ENCODE data around the gene TMEM51. TPM values are rescaled to one million over a fixed set of nuclear protein-coding genes. Genes with fewer than 3 reads are reported as not detected.
"Not testable (repeated sequence)": the region's sequence is repeated elsewhere in the genome, so short reads cannot be mapped to it uniquely, and the experiment has no call there.

TMEM51 gene
- total RNA-seq, 1 donor from 2014 or later = 37.4 TPM

- no peak for DNase-seq (ENCODE audit: low read depth)
Measured at GRCh38 chr1:15128077-15128476, 25.5 kb upstream of the TMEM51 start.

- DNase-seq (ENCODE audit: low read depth) = peak; percentile 29
Measured at GRCh38 chr1:15128520-15129313, 24.8 kb upstream of the TMEM51 start.

- DNase-seq (ENCODE audit: low read depth) = no peak
Measured at GRCh38 chr1:15129944-15130343, 23.6 kb upstream of the TMEM51 start.

GRCh38 chr1:15130607-15131006 lies 22.9 kb upstream of the TMEM51 start:
- DNase-seq (ENCODE audit: low read depth) = no peak

GRCh38 chr1:15132965-15133364 lies 20.6 kb upstream of the TMEM51 start:
- no peak for DNase-seq (ENCODE audit: low read depth)

- DNase-seq (ENCODE audit: low read depth) = no peak
Measured at GRCh38 chr1:15134285-15134684, 19.3 kb upstream of the TMEM51 start.

- not testable (repeated sequence) for DNase-seq (ENCODE audit: low read depth)
Measured at GRCh38 chr1:15135604-15136003, 17.9 kb upstream of the TMEM51 start.

- DNase-seq (ENCODE audit: low read depth) = no peak
Measured at GRCh38 chr1:15137809-15138208, 15.7 kb upstream of the TMEM51 start.

- DNase-seq (ENCODE audit: low read depth) = no peak
Measured at GRCh38 chr1:15139654-15140350, 13.7 kb upstream of the TMEM51 start.

- DNase-seq (ENCODE audit: low read depth) = no peak
Measured at GRCh38 chr1:15141935-15142539, 11.5 kb upstream of the TMEM51 start.

GRCh38 chr1:15145327-15145726 lies 8.2 kb upstream of the TMEM51 start:
- no peak for DNase-seq (ENCODE audit: low read depth)

- no peak for DNase-seq (ENCODE audit: low read depth)
Measured at GRCh38 chr1:15146142-15146680, 7.3 kb upstream of the TMEM51 start.

- no peak for DNase-seq (ENCODE audit: low read depth)
Measured at GRCh38 chr1:15146971-15147376, 6.6 kb upstream of the TMEM51 start.

GRCh38 chr1:15148004-15148403 lies 5.5 kb upstream of the TMEM51 start:
- no peak for DNase-seq (ENCODE audit: low read depth)

- no peak for DNase-seq (ENCODE audit: low read depth)
Measured at GRCh38 chr1:15148475-15148874, 5.1 kb upstream of the TMEM51 start.

- no peak for DNase-seq (ENCODE audit: low read depth)
Measured at GRCh38 chr1:15148941-15149340, 4.6 kb upstream of the TMEM51 start.

- DNase-seq (ENCODE audit: low read depth) = no peak
Measured at GRCh38 chr1:15150376-15150775, 3.2 kb upstream of the TMEM51 start.

- no peak for DNase-seq (ENCODE audit: low read depth)
Measured at GRCh38 chr1:15151377-15151806, 2.2 kb upstream of the TMEM51 start.

GRCh38 chr1:15151871-15152270 lies 1.7 kb upstream of the TMEM51 start:
- DNase-seq (ENCODE audit: low read depth) = no peak

- DNase-seq (ENCODE audit: low read depth) = peak; percentile 82
Measured at GRCh38 chr1:15152318-15153183, 996 bp upstream of the TMEM51 start.

- DNase-seq (ENCODE audit: low read depth) = no peak
Measured at GRCh38 chr1:15153842-15154479, 414 bp downstream of the TMEM51 start.
